Ovary (tissue), 3 donors: Measurements from ENCODE around the gene SORCS3.

Source experiments
- CTCF ChIP-seq, 3 donors: fragments of 450-650 bp in 2 of 3; fragments of 200-600 bp in 1 of 3; IDR thresholded peaks; one replicate each; pipeline versions ENCODE4 v1.5.1 to v1.8.0; 2016 to 2022; ENCODE audit warnings: antibody characterized with exemption in 3 of 3, mild to moderate bottlenecking in 1 of 3
- POLR2A ChIP-seq: fragments of 450-650 bp; IDR thresholded peaks from one replicate; pipeline ENCODE4 v1.6.1; 2017; ENCODE audit warnings: antibody characterized with exemption, mild to moderate bottlenecking, moderate library complexity
- donor health status: DM: no; HTN: no; CAD: no.

- TF ChIP-seq POLR2A (no peak), CTCF (IDR thresholded peaks at IDR 0.05) (no peak)
Measured at GRCh38 chr10:105085980-105086379, 444.9 kb downstream of the SORCS3 start.
